Femur (tissue), 1 donor: Measurements from ENCODE around the gene UPP1.
"Not testable (repeated sequence)": the region's sequence is repeated elsewhere in the genome, so short reads cannot be mapped to it uniquely, and the experiment has no call there.

Experiments
- DNase-seq: peaks from one replicate; pipeline ENCODE4 v3.0.0-alpha.2; 2017

UPP1 gene

DNA sequence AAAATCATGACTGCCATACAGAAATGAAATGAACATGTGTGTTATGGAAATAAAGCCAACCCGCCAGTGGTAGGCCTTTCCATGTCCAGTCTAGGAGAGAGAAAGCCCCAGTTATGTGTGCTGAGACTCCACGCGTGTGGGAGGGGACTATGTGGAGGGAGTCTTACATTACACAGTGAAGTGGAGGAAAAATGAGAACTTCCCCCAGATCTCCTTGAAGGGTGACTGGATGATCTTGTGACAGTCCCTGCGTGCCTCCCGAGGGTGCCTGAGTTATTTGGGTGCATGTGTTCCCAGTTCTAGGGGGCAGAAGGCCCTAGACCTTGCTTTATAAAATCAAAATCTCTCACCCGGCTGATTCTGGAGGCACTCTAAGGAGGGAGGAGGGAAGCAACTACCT, 24.2 kb downstream of the UPP1 start:
- no peak for DNase-seq

DNA sequence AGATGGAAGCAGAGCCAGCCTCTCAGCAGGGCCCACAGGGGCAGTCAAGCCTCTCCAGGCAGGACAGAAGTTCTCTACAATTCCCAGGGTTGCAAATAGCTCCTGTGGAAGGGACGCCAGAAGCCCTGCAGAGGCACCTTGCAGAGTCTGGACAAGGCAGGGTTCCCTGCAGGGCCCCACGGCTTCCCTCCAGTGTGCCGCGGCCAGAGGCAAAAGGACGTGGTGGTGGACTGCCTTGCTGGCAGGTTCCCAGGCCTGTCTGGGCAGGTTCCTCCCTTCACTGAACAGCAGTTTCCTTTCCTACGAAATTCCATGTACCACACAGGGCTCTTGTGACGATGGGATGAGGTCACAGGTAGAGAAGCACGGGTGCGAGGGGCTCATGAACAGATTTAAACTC, 25.1 kb downstream of the UPP1 start:
- DNase-seq = no peak

DNA sequence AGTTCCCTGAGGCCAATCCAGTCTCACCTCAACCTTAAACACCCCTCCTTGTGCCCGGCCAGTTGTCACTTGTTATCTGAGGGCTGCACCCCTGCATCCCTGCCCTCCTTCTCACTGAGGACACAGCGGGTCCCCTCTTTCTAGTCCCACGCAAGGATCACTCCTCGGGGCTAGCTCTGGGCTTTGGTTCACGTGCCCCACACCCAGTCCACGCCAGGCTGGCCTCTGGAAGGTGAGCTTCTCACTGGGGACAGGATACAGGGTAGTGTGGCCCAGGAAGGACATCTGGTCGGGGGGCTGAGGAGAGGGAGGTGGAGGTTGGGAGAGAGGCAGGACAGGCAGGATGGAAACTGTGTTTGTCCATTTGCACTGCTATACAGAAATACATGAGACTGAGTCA, 25.5 kb downstream of the UPP1 start:
- no peak for DNase-seq

DNA sequence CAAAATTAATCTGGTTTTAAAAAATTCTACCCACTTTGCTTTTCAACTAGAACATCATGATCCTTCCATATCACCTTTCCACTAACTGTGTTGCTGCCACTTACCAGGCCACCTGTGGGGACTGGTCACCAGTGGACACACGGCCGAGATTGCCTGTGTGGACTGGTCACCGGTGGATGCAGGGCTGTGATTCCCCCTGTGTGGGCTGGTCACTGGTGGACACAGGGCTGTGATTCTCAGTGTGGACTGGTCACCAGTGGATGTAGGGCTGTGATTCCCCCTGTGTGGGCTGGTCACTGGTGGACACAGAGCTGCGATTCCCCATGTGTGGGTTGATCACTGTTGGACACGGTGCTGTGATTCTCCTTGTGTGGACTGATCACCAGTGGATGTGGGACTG, 27.0 kb downstream of the UPP1 start:
- no peak for DNase-seq

DNA sequence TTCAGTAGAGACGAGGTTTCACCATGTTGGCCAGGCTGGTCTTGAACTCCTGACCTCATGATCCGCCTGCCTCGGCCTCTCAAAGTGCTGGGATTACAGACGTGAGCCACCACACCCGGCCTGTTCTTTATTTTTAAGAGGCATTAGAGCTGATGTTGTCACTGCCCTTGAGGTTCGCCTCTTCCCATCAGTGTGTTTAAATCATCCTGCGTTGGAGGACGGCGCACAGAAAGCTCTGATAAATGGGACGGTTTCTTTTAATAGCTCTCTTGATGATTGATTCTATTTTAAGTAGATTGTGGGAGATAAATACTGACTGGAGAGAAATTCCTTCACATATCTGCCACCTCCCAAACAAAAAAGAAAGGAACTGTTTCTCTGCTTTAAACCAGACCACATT, 29.0 kb downstream of the UPP1 start:
- DNase-seq = no peak

DNA sequence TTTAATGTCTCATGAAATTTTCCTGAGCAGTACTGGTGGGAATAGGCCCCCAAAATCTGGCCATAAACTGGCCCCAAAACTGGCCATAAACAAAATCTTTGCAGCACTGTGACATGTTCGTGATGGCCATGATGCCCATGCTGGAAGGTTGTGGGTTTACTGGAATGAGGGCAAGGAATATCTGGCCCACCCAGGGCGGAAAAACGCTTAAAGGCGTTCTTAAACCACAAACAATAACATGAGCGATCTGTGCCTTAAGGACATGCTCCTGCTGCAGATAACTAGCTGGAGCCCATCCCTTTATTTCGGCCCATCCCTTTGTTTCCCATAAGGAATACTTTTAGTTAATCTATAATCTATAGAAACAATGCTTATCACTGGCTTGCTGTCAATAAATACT, 31.5 kb downstream of the UPP1 start:
- DNase-seq = not testable (repeated sequence)

DNA sequence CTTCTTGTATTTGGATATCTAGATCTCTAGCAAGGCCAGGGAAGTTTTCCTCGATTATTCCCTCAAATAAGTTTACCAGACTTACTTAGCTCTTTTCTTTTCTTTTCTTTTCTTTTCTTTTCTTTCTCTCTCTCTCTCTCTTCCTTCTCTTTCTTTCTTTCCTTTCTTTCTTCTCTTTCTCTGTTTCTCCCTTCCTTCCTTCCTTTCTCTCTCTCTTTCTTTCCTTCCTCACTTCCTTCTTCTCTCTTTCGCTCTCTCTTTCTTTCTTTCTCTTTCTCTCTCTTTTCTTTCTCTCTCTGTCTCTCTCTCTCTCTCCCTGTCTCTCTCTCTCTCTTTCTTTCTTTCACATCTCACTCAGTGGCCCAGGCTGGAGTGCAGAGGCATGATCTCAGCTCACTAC, 37.0 kb downstream of the UPP1 start:
- no peak for DNase-seq

DNA sequence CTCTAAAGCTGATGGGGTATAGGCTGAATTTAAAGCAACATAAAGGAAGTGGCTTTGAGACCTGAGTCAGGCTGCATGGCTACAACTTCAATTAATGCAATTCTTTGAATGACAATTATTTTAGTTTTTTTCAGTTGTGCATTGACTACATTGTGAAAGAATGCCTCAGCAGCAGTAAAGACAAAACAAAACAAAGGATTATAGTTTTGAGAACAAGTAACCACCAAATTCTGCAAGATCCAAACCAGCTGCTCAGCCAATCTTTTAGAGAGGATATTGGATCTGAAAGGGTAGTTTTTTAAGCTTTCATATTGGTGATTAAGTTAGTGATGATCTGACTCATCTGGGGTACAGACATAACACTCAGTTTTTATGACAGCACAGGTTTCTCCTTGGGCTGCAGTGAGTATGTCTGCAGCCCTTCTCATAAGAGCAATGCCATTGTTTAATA, 41.6 kb downstream of the UPP1 start:
- DNase-seq = no peak

DNA sequence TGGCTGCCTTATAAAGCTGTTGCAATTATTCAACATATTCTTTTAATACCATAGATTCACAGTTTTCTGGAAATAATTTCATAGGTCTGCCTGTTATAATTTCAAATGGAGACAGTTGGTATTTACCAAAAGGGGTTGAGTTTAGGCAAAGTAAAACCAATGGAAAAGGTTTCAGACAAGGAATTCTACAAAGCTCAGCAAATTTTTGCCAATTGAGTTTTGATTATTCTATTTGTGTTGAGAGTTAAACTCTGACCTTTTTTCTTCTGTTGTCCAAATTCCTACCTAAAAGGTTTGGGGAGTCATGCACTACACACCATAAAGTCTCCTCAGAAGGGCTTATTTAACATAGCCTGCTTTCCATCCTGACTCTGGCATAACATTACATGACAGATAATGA, 43.7 kb downstream of the UPP1 start:
- DNase-seq = no peak

DNA sequence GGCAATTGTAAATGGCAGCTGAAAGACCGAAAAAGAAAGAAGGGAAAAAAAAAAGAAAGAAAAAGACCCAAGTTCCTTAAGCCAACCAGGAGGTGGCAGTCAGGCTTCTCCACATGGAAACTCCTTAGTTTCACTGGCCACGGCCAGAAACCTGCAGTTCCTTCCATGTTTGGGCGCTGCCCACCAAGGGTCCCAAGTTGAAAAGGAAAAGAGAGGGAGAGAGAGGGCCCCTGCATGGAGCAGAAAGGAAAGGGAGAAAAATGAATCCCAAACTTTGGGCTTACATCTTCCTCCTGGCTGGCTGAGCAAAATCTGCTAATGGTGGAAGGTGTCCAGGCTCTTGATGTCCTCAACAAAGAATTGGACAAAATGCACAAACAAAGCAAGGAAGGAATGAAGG, 50.4 kb downstream of the UPP1 start:
- no peak for DNase-seq

DNA sequence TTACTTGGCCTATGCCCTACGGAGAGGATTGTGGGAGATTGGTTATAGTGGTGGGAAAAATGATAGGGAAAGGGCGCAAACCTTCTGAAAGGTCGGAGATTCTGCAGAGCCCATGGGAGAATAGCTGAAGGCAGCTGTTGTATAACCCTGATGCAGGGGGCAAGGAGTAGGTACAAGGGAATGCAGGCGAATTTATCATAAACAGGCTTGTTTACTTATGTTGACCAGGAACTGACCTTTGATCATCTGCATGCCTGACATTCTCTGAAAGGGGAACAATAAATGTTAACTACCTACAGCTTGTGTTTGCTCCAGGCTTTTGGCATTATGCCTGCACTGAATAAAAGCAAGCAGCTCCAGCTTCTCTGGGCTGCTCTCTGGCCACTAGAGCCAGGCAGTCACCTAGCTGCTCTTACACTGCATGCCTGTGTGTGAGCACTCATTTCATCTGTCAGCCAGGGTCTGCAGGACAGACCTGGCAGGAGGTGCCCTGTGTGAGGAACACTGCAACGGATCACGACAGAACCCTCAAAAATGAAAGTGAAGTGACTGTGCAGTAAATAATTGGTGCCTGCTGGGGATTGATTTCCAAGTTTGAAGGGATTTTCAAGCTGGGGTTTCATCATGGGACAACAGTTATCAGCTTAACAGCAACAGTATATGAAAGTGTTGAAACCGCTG, 51.1 kb downstream of the UPP1 start:
- no peak for DNase-seq

DNA sequence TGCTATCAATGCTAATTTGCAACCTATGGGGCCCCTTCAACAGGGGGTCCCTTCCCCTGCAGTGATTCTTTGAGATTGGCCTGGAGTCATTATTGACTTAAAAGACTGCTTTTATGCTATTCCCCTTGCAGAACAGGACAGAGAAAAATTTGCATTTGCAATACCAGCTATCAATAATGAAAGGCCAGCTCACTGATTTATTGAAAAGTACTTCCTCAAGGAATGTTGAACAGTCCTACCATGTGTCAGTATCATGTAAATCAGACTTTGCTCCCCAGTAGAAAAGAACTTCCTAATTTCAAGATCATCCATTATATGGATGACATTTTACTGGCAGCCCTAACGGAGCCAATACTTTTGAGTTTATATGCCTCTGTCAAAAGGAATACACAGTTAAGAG, 52.5 kb downstream of the UPP1 start:
- no peak for DNase-seq

DNA sequence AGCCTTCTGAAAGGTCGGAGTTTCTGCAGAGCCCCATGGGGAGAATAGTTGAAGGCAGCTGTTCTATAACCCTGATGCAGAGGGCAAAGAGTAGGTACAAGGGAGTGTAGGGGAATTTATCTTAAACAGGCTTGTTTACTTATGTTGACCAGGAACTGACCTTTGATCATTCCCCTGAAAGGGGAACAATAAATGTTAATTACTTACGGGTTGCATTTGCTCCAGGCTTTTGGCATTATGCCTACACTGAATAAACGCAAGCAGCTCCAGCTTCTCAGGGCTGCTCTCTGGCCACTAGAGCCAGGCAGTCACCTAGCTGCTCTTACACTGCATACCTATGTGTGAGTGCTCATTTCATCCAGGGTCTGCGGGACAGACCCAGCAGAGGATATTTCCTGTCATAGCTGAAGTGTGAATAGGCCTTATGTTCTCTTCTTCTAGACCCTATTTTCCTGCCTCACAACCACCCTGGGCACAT, 55.3 kb downstream of the UPP1 start:
- no peak for DNase-seq

DNA sequence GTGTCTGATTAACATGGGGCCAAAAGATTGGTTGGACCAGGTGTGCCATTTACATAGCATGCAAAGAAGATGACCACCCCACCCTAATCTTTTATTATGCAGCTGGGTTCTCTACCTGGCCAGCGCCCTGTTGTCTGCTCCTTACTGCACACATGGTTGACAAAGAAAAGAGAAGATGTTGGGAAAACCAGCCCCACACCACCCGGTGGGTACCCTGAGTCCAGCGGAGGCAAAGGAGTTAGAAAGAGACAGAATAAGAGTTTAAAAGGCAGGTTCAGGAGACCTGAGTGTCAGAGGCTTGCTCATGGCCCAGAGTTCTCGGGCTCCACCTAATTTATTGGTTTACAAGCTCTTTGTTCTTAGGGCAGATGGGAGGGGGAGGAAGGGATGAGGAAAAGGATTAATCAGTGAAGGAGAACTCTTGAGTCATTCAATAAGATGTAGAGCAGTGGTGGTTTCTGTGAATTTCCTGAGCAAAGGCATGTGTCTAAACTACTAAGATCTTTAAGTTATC, 58.1 kb downstream of the UPP1 start:
- DNase-seq = no peak

DNA sequence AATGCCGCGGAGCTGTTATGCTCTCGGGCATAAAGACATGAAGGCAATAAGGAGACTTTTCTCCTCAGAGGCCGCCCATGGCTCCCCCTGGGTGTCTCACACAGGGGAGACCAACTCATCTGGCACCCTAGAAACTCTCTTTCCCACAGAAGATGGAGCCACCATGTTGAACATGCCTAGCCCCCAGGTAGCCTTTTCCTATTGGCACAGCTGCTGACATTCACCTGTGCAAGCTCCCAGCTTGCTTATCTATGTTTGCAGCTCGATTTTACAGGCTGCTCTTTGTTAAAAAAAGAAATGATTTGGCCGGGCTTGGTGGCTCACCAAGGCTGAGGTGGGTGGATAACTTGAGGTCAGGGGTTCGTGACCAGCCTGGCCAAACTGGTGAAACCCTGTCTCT, 58.6 kb downstream of the UPP1 start:
- DNase-seq = not testable (repeated sequence)

DNA sequence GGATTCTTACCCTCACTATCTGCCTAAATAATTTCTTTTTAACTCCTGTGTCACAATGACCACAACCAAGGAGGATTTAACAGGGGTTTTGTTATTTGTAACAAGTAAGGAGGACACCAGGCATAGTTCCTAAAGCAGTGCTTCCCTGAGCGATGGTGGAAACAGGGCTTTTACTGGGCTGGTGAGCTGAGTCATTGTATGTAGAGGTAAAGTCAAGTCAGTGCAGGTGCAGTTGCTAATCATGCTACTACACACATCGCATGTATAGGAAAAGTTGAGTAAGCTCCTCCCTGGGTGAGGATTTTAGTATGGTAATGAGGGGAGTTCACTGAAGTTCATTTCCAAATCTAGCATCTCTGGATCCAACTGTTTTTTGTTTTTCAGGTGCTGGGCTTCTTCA, 59.2 kb downstream of the UPP1 start:
- DNase-seq = no peak

DNA sequence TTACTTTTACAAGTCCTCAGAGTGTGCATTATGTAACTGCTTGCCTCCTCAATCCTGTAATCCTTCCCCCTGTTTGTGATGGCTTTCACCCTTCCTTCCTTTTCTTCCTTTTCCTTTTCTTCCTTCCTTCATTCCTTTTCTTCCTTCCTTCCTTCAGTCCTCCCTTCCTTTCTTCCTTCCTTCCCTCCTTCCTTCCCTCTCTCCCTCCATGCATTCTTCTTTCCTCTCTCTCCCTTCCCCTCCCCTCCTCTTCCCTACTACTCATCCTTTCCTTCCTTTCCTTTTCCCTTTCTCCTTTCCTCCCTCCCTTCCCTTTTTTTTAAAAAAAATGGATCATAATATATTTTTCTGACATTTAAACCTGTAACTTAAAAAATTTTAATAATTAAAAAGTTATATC, 60.0 kb downstream of the UPP1 start:
- DNase-seq = no peak

DNA sequence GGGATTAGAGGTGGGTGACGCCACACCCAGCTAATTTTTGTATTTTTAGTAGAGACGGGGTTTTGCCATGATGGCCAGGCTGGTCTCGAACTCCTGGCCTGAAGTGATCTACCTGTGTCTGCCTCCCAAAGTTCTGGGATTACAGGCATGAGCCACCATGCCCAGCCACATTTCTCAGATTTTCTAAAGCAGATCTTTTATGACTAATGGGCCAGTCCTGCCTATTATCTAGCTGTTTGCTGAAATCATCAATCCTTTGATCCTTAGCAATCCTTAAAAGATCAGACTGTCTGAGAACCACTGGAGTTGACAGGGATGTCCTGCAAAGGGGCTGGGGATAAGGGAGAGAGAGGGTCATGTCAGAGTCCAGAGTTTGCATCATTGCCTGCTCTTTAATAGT, 61.0 kb downstream of the UPP1 start:
- no peak for DNase-seq

DNA sequence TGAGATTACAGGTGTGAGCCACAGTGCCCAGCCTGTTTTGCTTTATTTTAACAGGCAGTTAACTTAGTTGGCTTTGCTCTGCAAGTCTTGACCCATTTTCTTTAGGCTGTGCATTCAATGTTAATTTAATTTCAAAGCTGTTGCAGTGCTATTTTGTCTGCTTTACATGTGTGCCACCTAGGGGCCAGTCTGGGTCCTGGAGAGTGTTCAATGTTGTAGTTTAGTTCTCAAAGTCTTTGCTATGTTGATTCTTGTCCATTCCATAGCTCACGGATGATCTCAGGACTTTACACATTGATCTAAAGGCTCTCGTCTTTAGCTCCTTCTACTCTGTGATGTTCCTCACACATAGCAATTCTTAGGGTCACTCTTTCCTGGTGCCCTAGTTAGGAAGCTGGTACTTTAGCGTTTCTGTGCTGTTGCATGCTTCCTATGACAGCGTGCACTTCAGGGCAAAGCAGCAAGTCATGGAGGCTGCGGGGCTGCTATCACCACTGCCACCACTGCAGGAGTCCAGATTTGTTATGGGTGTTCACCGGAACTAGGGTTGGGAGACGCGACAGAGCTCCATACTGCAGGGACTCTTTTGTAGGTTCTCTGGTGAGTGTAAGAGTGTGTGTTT, 65.8 kb downstream of the UPP1 start:
- DNase-seq = no peak
